HEK293 (cell line): ENCODE data around the gene PSMC4.

ENCODE experiments used
- CTCF ChIP-seq: fragments of 450-650 bp; formaldehyde crosslinking; IDR thresholded peaks from 2 replicates; pipeline ENCODE4 v1.5.1; 2016; ENCODE audit warnings: missing biosample characterization, missing genetic modification characterization
- PRDM2 ChIP-seq: fragments of 450-650 bp; formaldehyde crosslinking; IDR thresholded peaks from 2 replicates; pipeline ENCODE4 v1.5.1; 2016; ENCODE audit warnings: missing biosample characterization, missing genetic modification characterization, borderline replicate concordance
- ZNF221 ChIP-seq: fragments of 450-650 bp; formaldehyde crosslinking; IDR thresholded peaks from 2 replicates; pipeline ENCODE4 v1.5.1; 2017; ENCODE audit warnings: missing biosample characterization, missing genetic modification characterization, borderline replicate concordance
- ZNF549 ChIP-seq: fragments of 450-650 bp; IDR thresholded peaks from 2 replicates; pipeline ENCODE4 v1.5.1; 2018; ENCODE audit warnings: missing biosample characterization, missing genetic modification characterization, mild to moderate bottlenecking, inconsistent platforms, moderate library complexity
- ZNF707 ChIP-seq: fragments of 450-650 bp; formaldehyde crosslinking; IDR thresholded peaks from 2 replicates; pipeline ENCODE4 v1.5.1; 2016; ENCODE audit warnings: missing biosample characterization, missing genetic modification characterization

GRCh38 chr19:39987596-39987995, 16.6 kb downstream of the PSMC4 start:
- TF ChIP-seq PRDM2 (tag by site-specific recombination) = no peak
- TF ChIP-seq ZNF707 (tag by site-specific recombination) = no peak
- TF ChIP-seq ZNF221 (tag by site-specific recombination) = no peak
- TF ChIP-seq ZNF549 (tag by site-specific recombination) = no peak
- TF ChIP-seq CTCF = no peak
